Right lobe of liver (tissue), 6 donors: ENCODE results near the gene LRSAM1. TPM values are rescaled to one million over a fixed set of nuclear protein-coding genes. Genes with fewer than 3 reads are reported as not detected.
"Not testable (repeated sequence)": the region's sequence is repeated elsewhere in the genome, so short reads cannot be mapped to it uniquely, and the experiment has no call there.

Source experiments
- ATAC-seq, 4 donors: fragments of 200-7000 bp; cut with Tn5 transposase; one replicate each; pipeline ENCODE4 v1.9.1; 2020; ENCODE audit warnings: mild to moderate bottlenecking in 4 of 4, moderate library complexity in 4 of 4
- DNase-seq, 3 donors: peaks; one replicate each; pipeline ENCODE4 v3.0.0-alpha.2; 2020
- H3K27ac ChIP-seq, 3 donors: fragments of 200-600 bp; one replicate each; pipeline ENCODE4 v1.8.0; 2022
- H3K27me3 ChIP-seq, 2 donors: fragments of 200-600 bp; one replicate each; pipeline ENCODE4 v1.8.0; 2022
- H3K36me3 ChIP-seq, 4 donors: fragments of 200-600 bp; sonication (generic) in 1 of 4; one replicate each; pipeline versions ENCODE4 v1.5.1 to v1.8.0; 2017 to 2022; ENCODE audit warnings: control low read depth in 1 of 4
- H3K4me1 ChIP-seq, 4 donors: fragments of 200-600 bp; sonication (generic) in 1 of 4; one replicate each; pipeline versions ENCODE4 v1.5.1 to v1.8.0; 2017 to 2022; ENCODE audit warnings: control low read depth in 1 of 4
- H3K4me3 ChIP-seq, 3 donors: fragments of 200-600 bp; one replicate each; pipeline ENCODE4 v1.8.0; 2022
- H3K9me3 ChIP-seq, 4 donors: fragments of 200-600 bp; sonication (generic) in 1 of 4; one replicate each; pipeline versions ENCODE4 v1.5.1 to v1.8.0; 2017 to 2022; ENCODE audit warnings: control low read depth in 1 of 4
- POLR2A ChIP-seq: fragments of 450-650 bp; IDR thresholded peaks from one replicate; pipeline ENCODE4 v1.6.1; 2017; ENCODE audit warnings: antibody characterized with exemption, mild to moderate bottlenecking
- WGBS: methylation state at CpG from one replicate; pipeline ENCODE4 v1.1.6; 2018; ENCODE audit warnings: low coverage, low lambda C conversion rate; ENCODE audit not compliant: insufficient coverage; ENCODE audit errors: missing lambda C conversion rate; 5-methylcytosine and 5-hydroxymethylcytosine counted together
- intact Hi-C, 2 donors: fragments of 100-400 bp; cut with DNase I; formaldehyde crosslinking; loops; one replicate each; pipeline versions ENCODE4 v1.11.2 to v1.14.1; 2022
- total RNA-seq, 6 experiments: library from RNA; depleted of rRNA in 2 of 6; stranded (reverse); fragments of >200 nt in 2 of 6; fragmentation: NEBNext Ultra II Directional in 3 of 6; extraction: Animal tissue kit (Norgen Biotek cat#: 25700) in 3 of 6; gene quantifications; one replicate each; pipeline versions ENCODE4 v1.1.0 to v1.2.4, GENCODE V29; 2016 to 2023
- TF ChIP-seq, protein P1 (sequence below), 4 donors: fragments of 200-600 bp in 3 of 4; fragments of 450-650 bp in 1 of 4; IDR thresholded peaks; one replicate each; pipeline versions ENCODE4 v1.5.1 to v1.8.0; 2016 to 2022; ENCODE audit warnings: antibody characterized with exemption in 4 of 4, mild to moderate bottlenecking in 2 of 4
- donor health status: DM: no; HTN: yes; CAD: no.
- donor health status: DM: no; HTN: no; CAD: no.
- donor health status: DM: no; HTN: no; CAD: no.
- donor health status: DM: no; HTN: yes; CAD: no.
- donor health status: DM: no; HTN: yes; CAD: no.

The LRSAM1 gene
- total RNA-seq, 6 experiments from 2014 or later = 9.4 to 13.3 (median 12.1) TPM

DNA sequence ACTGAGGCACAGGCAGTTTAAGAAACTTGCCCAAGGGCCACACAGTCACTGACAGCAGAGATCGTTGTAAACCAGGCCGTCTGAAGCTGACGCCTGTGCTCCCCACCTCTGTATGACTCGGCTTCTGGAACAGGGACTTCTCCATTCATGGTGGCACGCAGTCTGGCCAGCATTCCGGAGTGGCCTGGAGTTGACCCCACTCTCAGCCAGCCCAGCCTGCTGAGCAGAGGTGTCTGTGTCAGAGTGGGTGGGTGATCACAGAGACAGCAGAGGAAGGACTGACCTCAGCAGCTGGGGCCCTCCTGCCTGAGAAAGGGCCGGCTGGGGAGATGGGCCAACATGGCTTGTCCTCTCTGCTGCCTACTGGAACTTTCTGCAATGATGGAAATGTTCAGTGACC lies 12.6 kb downstream of the LRSAM1 start:
- no peak overlapping the region for H3K4me3 ChIP-seq
- H3K27ac ChIP-seq = no peak overlapping the region
- DNase-seq (no peak), ATAC-seq (no peak)
- TF ChIP-seq, protein P1, sequence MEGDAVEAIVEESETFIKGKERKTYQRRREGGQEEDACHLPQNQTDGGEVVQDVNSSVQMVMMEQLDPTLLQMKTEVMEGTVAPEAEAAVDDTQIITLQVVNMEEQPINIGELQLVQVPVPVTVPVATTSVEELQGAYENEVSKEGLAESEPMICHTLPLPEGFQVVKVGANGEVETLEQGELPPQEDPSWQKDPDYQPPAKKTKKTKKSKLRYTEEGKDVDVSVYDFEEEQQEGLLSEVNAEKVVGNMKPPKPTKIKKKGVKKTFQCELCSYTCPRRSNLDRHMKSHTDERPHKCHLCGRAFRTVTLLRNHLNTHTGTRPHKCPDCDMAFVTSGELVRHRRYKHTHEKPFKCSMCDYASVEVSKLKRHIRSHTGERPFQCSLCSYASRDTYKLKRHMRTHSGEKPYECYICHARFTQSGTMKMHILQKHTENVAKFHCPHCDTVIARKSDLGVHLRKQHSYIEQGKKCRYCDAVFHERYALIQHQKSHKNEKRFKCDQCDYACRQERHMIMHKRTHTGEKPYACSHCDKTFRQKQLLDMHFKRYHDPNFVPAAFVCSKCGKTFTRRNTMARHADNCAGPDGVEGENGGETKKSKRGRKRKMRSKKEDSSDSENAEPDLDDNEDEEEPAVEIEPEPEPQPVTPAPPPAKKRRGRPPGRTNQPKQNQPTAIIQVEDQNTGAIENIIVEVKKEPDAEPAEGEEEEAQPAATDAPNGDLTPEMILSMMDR (IDR thresholded peaks at IDR 0.05) = no peak
- no peak for TF ChIP-seq POLR2A
- peaks cover 0 to 61% (median 21%) of the 10 kb centered on the region in 4 donors for H3K36me3 ChIP-seq
- H3K9me3 ChIP-seq = no peaks in the 10 kb centered on the region
- no CpG with 5 or more reads among the region's 7 CpGs for WGBS
- no peaks in the 10 kb centered on the region for H3K27me3 ChIP-seq
- no peaks in the 10 kb centered on the region for H3K4me1 ChIP-seq
- intact Hi-C loops = no loop called here

DNA sequence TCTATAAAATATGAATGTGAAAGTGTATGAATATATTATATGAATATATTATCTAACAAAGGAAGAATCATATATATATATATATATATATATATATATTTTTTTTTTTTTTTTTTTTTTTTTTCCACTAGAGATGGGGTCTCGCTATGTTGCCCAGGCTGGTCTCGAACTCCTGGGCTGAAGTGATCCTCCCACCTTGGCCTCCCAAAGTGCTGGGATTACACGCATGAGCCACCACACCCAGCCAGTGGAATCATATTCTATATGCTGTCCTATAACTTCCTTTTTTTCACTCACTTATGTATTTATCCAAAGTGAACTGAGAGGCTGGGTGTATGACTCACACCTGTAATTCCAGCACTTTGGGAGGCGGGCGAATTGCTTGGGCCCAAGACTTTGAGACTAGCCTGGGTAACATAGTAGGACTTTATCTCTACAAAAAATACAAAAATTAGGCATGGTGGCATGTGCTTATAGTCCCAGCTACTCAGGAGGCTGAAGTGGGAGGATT lies 15.2 kb downstream of the LRSAM1 start:
- H3K4me3 ChIP-seq, DNase-seq, H3K4me1 ChIP-seq, H3K27me3 ChIP-seq, H3K27ac ChIP-seq, ATAC-seq, intact Hi-C loops, H3K9me3 ChIP-seq: not testable (repeated sequence)
- H3K36me3 ChIP-seq = peaks cover 0 to 45% (median 10%) of the 10 kb centered on the region in 4 donors
- 96% methylated on average over 5 of the region's 5 CpGs for WGBS

DNA sequence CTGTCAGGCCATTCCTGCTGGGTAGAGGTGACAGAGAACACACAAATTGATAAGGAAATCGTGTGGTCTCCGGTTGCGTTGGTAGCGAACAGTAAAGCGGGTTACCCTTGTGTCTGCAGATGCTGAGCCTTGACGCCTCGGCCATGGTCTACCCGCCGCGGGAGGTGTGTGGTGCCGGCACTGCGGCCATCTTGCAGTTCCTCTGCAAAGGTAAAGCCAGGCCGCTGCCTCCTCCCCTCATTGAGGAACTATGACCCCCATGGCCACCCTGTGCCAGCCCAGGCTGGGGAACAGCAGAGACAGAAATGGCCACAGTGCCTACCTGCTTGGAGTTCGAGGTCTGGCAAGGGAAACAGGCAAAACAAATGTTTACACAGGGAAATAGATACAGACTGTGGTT lies 16.3 kb downstream of the LRSAM1 start:
- Histone ChIP-seq H3K4me1 (no peaks in the 10 kb centered on the region), H3K4me3 (no peak overlapping the region), H3K27ac (no peak overlapping the region), H3K9me3 (no peaks in the 10 kb centered on the region), H3K27me3 (no peaks in the 10 kb centered on the region), H3K36me3 (peaks cover 0 to 33% (median 5%) of the 10 kb centered on the region in 4 donors)
- TF ChIP-seq, protein P1 (IDR thresholded peaks at IDR 0.05) = no peak
- TF ChIP-seq POLR2A = no peak
- WGBS = 56% methylated on average over 1 of the region's 14 CpGs
- DNase-seq = no peak
- ATAC-seq = no peak
- intact Hi-C loops = no loop called here

DNA sequence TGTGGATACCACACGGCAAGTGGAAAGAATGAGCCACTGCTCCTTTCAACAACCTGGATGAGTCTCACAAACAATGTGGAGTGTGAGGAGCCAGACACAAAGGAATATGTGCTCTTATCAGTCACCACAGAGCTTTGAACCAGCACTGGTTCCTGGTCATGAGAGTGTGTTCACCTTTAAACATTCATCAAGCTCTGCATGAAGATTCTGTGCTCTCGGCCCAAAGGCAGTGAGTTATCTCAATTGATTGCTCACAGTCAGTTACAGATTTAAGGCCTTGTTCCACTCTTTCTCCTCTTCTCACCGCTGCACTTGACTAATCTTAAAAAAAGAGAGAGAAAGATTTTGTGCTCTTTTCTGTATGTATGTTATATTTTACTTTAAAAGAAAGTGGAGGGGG lies 19.4 kb downstream of the LRSAM1 start:
- H3K4me3 ChIP-seq = no peak overlapping the region
- no peaks in the 10 kb centered on the region for H3K9me3 ChIP-seq
- H3K4me1 ChIP-seq = no peaks in the 10 kb centered on the region
- peaks cover 0 to 20% (median 0%) of the 10 kb centered on the region in 4 donors for H3K36me3 ChIP-seq
- TF ChIP-seq, protein P1 (IDR thresholded peaks at IDR 0.05) = no peak
- no peak for TF ChIP-seq POLR2A
- no peaks in the 10 kb centered on the region for H3K27me3 ChIP-seq
- H3K27ac ChIP-seq = no peak overlapping the region
- DNase-seq (no peak), ATAC-seq (no peak)
- WGBS = 88% methylated on average over 3 of the region's 3 CpGs
- intact Hi-C loops = no loop called here

DNA sequence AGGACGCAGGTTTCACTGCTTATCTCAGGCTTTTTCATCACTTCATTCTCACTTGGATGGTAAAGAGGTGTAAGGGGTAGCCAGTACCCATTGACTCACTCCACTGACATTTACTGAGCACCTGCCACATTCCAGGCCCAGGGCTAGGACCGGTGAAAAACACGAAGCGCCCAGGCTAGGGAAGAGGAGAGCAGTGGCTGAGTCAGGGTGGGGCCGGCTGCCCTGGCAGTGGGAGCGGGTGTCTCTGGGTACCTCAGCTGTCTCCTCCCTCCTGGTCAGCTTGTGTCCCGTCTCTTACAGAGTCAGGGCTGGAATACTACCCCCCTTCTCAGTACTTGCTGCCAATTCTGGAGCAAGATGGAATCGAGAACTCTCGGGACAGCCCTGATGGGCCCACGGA lies 22.2 kb downstream of the LRSAM1 start:
- WGBS = 76% methylated on average over 5 of the region's 10 CpGs
- no peaks in the 10 kb centered on the region for H3K9me3 ChIP-seq
- no peak for TF ChIP-seq POLR2A
- TF ChIP-seq, protein P1 (IDR thresholded peaks at IDR 0.05) = no peak
- no peak overlapping the region for H3K4me3 ChIP-seq
- no peaks in the 10 kb centered on the region for H3K4me1 ChIP-seq
- intact Hi-C loops = no loop called here
- H3K27me3 ChIP-seq = no peaks in the 10 kb centered on the region
- ATAC-seq = peak in 1 of 4 donors; percentile 37
- no peak overlapping the region for H3K27ac ChIP-seq
- peaks cover 0 to 27% (median 3%) of the 10 kb centered on the region in 4 donors for H3K36me3 ChIP-seq
- DNase-seq = no peak
